ENCODE data around the gene REXO1.
A peak's percentile ranks its signal among the peaks of the same experiment; 100 is the strongest.
"Not testable (repeated sequence)": the region's sequence is repeated elsewhere in the genome, so short reads cannot be mapped to it uniquely, and the experiment has no call there.

The REXO1 gene

GRCh38 chr19:1813192-1814182 is 34.8 kb downstream of the REXO1 start:
- DNase-seq: no peak

GRCh38 chr19:1812426-1813191 is 35.7 kb downstream of the REXO1 start:
- peak; percentile 75 for DNase-seq

DNA sequence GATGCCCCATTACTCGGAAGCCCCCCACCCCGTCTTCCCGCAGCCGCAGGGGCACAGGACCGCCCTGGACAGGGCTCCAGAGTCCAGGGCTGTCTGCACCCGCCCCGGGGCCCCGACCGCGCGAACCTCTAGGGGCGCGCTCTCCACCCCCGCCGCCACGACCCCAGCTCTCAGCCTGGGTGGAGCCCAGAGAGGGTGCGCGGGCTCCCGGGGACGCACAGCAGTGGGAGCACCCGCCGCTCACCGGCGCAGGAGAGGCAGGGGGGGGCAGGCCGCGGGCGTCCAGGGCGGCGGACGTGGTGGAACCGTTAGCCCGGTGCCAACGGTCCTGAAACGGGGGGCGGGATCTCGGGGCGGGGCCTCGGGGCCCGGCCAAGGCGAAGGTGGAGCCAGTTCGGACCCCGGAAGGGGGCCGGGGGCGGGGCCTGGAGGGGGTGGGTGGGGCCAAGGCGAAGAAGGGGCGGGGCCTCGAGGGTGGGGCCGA is 36.3 kb downstream of the REXO1 start, which contains the start of gene ATP8B3:
Gene ATP8B3, minus strand, starts transcription at position 335 of the 484 bp plus-strand sequence. CDS start 540 bp downstream, outside the sequence.
- peak; percentile 69 for DNase-seq

DNA sequence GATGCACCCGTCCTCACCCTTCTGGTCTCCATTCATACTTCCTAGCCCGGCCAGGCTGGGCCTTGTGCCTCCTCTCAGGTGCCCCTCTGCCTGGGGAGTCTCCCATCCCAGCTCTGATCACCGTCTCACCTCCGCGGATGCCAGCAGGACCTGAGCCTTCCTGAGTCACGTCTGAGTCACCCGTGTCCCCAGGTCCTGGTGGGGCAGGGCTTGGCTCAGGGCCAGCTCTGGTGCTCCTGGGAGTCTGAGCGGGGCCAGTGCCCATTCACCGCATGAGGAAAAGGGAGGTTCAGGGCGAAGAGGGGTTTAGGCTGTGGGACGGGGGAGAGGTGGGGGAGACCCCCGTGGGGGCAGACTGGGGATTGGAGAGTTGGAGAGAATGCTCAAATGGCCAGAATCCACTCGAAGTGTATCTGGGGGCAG is 36.8 kb downstream of the REXO1 start:
- DNase-seq: peak; percentile 54

- no peak for DNase-seq
Observed at GRCh38 chr19:1810439-1811160, 37.7 kb downstream of the REXO1 start.

DNA sequence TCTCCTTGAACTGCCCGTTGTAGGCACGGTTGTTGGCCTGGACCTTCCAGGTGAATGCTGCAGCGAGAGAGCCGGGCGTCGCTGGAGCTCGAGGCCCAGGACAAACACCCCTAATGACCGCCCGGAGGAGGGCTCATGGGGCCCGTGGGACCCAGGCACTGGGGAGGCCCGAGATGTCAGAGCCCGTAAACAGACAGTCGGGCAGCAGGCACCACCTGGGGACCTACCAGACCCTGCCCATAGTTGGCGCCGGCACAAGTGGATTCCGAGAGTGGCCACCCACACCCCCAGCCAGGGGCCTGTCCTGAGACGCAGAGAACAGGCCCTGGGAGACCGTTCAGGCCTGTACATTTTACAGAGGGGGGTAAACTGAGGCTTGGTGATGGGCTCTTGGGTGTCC is 38.6 kb downstream of the REXO1 start:
- no peak for DNase-seq

DNA sequence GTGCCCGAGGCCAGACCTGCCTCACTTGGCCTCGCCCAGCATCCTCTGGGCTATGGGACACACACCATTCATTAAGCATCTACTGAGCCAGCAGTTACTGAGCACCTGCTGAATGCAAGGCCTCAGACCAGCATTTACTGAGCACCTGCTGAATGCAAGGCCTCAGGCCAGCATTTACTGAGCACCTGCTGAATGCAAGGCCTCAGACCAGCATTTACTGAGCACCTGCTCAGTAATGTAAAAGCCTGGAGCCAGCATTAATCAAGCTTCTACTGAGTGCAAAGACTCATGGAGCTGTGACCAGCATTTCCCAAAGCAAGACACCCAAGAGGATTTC is 39.9 kb downstream of the REXO1 start:
- no peak for DNase-seq

GRCh38 chr19:1807695-1808394 is 40.4 kb downstream of the REXO1 start:
- DNase-seq: no peak

DNA sequence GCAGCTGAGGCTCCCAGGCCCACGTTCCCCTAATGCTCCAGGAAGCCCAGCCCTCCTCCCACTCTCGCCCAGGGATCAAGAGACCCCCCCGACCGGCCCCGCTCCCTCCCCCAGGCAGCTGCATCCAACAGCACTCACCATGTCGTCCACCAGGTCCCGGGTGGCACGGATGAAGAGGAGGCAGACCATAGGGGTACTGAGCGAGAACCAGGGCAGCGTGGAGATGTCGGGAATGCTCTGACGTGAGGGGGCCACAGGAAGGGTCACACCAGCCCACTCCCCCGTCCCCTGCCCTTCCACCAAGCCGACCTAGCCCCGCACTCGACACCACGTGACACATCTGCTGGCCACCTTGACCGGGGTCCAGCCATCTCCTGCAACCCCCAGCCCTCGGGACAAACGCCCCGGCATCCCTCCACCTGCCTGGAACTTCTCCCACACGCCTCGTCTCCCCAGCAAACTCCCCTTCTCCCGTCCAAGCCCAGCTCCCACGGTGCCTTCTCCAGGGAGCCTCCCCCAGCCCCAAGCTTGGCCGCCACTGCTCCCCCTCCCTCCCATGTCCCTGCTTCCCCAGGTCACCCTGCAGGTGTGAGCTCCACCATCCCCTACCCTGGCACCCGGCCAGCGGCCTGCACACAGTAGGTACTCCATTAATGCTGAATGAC is 41.1 kb downstream of the REXO1 start:
- no peak for DNase-seq

DNA sequence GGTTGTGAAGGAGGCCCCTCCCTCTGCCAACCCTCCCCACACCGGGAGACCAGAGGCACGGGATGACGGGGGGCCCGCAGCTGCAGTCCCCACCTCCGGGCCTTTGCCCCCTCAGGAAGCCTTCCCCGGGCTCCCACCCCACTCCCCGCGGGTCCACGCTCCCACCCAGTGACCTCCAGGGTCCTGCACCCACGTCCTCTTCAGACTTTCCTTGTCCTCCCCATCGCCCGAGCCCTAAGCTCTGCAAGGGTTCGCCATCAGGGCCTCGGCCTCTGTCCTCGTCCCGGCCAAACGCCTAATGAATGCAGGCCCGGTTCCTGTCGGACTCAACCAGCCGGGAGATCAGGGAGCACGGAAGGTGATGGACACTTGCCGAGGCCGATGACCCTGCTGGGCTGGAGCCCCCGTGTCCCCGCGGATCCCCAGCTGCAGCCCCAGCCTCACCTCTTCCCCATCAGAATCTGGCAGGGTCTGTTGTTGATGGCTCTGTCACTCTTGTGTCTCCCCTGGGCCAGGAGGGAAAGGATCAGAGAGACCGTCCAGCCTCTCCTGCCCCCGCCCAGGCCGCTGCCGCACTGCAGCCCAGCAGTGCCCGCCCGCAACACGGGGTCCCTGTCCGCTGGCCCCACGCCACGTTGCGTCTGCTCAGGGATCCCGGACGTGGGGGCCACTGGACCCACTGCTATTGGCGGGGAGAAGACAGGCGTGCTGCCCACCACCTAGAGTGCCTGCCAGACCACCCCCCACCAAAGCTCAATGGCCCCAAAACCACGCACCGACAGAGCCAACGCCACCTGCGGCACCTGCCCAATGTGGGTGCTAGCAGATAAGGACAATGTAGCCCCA is 41.9 kb downstream of the REXO1 start:
- no peak for DNase-seq

- DNase-seq: no peak
Observed at GRCh38 chr19:1805401-1806183, 42.7 kb downstream of the REXO1 start.

DNA sequence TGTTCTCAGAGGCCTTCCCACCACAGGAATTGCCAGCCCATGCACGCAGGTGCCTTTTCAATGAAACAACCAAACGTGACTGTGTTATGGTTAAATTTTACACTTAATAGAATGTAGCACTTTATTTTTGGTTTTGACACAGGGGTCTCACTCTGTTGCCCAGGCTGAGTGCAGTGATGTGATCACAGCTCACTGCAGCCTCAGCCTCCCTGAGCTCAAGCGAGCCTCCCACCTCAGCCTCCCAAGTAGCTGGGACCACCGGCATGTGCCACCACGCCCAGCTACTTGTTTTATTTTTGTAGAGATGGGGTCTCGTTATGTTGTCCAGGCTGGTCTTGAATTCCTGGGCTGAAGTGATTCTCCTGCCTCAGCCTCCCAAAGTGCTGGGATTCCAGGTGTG is 43.4 kb downstream of the REXO1 start:
- DNase-seq: no peak

DNA sequence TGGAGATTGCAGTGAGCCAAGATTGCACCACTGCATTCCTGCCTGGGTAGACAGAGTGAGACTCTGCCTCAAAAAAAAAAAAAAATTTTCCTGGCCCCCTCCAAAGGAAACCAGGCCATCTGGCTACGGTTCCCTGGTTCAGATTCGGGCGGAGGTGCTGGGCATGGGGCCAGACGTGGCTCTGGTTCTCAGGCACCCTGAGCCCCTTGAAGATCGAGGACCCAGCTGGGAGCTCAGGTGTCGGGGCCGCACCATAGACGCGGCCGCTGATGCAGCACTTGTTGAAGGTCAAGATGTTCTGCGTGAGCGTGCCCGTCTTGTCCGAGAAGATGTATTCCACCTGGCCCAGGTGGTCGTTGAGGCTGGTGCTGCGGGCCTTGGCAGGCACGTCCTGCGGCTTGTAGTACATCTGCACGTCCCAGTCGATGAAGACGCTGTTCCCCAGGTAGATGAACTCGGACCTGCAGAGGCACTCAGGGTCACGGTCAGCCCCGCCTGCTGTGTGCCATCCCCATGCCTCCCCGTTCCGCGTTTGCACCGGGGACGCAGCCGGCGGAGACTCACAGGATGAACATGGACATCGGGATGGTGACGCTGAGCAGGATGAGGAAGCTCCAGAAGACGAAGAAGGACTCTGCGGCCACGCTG is 48.5 kb downstream of the REXO1 start:
- no peak for DNase-seq

DNA sequence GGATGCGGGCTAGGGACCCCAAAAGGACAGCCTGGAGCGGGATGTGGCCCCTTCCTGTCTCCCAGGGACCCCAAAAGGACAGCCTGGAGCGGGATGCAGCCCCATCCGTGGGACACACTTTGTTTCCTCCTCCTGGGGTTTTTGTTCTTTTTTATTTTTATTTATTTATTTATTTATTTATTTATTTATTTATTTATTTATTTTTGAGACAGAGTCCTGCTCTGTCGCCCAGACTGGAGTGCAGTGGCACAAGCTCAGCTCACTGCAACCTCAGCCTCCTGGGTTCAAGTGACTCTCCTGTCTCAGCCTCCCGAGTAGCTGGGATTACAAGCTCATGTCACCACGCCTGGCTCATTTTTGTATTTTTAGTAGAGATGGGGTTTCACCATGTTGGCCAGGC is 51.0 kb downstream of the REXO1 start:
- not testable (repeated sequence) for DNase-seq

- no peak for DNase-seq
Observed at GRCh38 chr19:1796395-1797142, 51.7 kb downstream of the REXO1 start.

- no peak for DNase-seq
Observed at GRCh38 chr19:1794424-1795172, 53.7 kb downstream of the REXO1 start.

DNA sequence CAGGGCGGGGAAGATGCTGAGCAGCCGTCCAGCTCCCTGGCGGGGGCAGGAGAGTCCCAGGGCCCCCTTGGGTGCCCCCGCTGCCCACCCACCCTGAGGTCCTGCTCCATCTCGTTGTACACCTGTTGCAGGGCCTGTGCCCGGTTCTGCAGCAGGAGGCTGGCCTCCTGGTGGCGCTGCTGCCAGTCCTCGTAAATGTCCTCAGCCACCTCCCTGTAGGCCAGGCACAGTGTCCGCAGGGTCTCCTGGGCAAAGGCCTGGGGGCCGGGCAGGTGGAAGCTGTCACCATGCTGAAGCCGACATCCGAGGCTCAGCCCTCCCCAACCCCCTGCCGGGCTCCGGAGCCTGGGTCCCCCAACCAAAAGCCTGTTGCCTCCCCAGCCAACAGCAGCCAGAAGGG is 56.4 kb downstream of the REXO1 start:
- no peak for DNase-seq
